GM18873 (cell line): ENCODE measurements around the gene SPAG4.
A peak's percentile ranks its signal among the peaks of the same experiment; 100 is the strongest.

Experiments
- ATAC-seq: cut with Tn5 transposase; IDR thresholded peaks from one replicate; pipeline ENCODE4 v1.9.1; 2021; ENCODE audit warnings: mild to moderate bottlenecking, moderate library complexity, moderate number of reproducible peaks; ENCODE audit not compliant: unreplicated experiment, low FRiP score

SPAG4 gene

GRCh38 chr20:35652641-35653429 is 37.2 kb downstream of the SPAG4 start:
- no peak for ATAC-seq

GRCh38 chr20:35653430-35653734 is 37.8 kb downstream of the SPAG4 start:
- ATAC-seq = no peak

DNA sequence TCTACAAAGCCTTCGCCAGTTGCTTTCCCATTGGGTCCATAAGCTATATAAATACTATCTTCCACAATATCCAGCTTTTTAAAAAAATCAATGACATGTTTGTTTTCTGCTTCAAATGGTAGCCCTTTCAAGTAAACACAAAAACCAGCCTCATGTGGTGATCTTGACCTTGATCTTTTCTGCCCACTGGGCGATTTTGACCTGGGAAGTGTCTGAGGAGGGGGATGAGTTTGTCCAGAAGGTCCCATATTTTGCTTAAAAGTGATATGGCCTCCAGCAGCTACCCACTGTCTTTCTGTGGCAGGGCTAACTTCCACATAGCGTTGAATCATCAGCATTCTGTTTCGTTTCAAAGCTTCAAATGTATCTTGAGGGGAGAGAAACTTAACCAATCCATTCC is 38.3 kb downstream of the SPAG4 start:
- no peak for ATAC-seq

- no peak for ATAC-seq
These were observed 38.8 kb downstream of the SPAG4 start for GRCh38 chr20:35654415-35654814.

GRCh38 chr20:35657271-35657670 is 41.6 kb downstream of the SPAG4 start:
- no peak for ATAC-seq

- no peak for ATAC-seq
These were observed 44.7 kb downstream of the SPAG4 start for GRCh38 chr20:35660122-35660937.

GRCh38 chr20:35661053-35661452 is 45.4 kb downstream of the SPAG4 start:
- ATAC-seq = no peak

DNA sequence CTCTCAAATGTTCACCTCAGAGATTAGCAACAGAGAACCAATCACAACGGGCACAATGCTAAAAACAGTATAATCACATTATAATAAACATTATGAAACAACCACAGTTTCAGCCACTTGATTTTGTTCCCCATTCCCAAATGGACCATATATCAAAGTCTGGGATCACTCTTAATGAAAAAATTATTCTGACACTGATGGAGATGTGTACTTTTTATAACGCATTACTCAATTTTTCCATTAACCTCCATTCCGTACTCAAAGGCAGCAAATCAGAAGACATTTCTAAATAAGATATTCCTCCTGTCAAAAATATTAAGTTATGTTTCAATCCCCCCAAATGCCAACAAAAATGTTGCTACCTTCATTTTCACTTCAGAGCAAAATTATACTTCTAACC is 46.3 kb downstream of the SPAG4 start:
- no peak for ATAC-seq

- ATAC-seq = no peak
These were observed 46.9 kb downstream of the SPAG4 start for GRCh38 chr20:35662551-35662950.

GRCh38 chr20:35663516-35664465 is 48.2 kb downstream of the SPAG4 start:
- ATAC-seq = peak; percentile 25

- peak; percentile 71 for ATAC-seq
These were observed 49.0 kb downstream of the SPAG4 start, which contains the start of the genes CPNE1 and RBM12 for GRCh38 chr20:35664466-35665206. TSS of gene CPNE1 (minus strand) at chr20:35664900. CDS start at chr20:35632923, 31,977 bp downstream. TSS of gene RBM12 (minus strand) at chr20:35664900. CDS start at chr20:35655322, 9,578 bp downstream.

DNA sequence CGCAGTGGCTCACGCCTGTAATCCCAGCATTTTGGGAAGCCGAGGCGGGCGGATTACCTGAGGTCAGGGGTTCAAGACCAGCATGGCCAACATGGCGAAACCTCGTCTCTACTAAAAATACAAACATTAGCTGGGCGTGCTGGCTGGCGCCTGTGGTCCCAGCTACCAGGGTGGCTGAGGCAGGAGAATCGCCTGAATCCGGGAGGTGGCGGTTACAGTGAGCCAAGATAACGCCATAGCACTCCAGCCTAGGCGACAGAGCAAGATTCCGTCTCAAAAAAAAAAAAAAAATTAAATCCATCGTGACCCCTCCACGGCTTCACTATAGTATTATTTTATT is 50.3 kb downstream of the SPAG4 start:
- ATAC-seq = no peak

GRCh38 chr20:35669221-35669620 is 53.6 kb downstream of the SPAG4 start:
- no peak for ATAC-seq

GRCh38 chr20:35669681-35670080 is 54.1 kb downstream of the SPAG4 start:
- ATAC-seq = no peak
